EL (cell line): ENCODE results near the gene UBE2C.
"Not testable (repeated sequence)": the region's sequence is repeated elsewhere in the genome, so short reads cannot be mapped to it uniquely, and the experiment has no call there.

Experiments
- DNase-seq: peaks from one replicate; pipeline ENCODE4 v3.0.0-alpha.2; 2016

UBE2C gene

DNA sequence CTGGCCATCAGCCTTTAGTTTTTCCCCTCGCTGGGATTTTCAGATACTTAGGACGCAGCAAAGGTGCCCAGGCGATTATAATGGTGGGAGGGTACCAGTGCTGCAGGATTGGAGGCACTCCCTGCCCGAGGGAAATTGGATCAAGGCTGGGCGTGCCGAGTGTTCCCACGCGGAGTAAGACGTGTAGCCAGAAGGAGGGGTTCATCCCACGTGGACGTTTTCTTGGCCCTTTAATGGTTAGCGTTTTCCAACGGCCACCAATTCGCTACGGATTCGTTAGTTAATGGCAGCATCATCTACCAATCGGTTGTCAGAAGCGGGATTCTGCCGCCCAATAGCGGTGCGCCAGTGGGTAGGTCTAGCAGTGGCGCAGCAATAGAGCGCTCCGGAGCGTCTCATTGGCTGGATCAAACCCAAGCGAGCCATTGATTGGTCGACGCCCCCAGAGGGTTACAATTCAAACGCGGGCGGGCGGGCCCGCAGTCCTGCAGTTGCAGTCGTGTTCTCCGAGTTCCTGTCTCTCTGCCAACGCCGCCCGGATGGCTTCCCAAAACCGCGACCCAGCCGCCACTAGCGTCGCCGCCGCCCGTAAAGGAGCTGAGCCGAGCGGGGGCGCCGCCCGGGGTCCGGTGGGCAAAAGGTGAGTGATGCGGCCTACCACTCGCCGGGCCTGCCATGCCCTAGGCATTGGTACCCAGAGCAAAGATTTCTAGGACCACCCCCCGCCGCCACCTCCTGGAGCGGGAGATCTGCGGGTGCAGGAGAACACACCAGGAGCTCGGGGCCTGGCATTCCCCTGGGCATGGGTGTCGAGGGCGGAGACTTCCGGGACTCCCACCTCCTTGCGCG is at the start of gene UBE2C:
UBE2C (plus strand) TSS at position 488 of the 849 bp plus-strand sequence; CDS start at position 540, 52 bp downstream.
- DNase-seq, result peak; percentile 99

DNA sequence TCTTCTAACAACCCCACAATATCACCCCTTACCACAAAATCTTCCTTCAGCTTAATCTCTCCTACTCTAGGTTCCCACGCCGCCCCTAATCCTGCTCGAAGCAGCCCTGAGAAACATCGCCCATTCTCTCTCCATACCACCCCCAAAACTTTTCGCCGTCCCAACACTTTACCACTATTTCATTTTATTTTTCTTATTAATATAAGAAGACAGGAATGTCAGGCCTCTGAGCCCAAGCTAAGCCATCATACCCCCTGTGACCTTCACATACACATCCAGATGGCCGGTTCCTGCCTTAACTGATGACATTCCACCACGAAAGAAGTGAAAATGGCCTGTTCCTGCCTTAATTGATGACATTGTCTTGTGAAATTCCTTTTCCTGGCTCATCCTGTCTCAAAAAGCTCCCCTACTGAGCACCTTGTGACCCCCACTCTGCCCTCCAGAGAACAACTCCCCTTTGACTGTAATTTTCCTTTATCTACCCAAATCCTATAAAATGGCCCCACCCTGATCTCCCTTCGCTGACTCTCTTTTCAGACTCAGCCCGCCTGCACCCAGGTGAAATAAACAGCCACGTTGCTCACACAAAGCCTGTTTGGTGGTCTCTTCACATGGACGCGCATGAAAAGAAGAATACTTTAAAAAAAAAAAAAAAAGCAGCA is 47.7 kb upstream of the UBE2C start:
- DNase-seq, result not testable (repeated sequence)

DNA sequence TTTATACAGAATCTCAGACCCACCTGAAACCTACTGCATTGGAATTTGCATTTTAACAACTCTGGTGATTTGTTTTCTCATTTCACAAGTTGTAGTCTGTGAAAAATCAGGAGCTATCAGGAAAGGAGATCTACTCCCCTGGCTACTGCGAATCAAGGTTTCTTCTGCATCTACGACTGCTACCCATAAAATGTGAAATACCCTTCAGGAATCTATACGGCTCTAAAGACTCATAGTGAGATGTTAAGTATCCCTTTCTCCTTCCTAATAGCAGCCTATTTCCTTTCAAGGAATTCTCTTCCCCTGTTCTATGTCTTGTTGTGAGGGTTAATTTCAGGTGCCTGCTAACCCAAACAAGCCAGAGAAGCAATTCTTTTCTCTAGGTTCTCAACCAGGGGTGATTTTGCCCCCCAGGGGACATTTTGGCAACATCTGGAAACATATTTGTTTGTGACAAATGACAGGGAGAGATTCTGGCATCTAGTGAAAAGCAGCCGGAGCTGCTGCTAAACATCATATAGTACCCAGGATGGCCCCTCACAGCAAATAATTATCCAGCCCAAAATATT is 47.1 kb upstream of the UBE2C start:
- DNase-seq, result no peak

DNA sequence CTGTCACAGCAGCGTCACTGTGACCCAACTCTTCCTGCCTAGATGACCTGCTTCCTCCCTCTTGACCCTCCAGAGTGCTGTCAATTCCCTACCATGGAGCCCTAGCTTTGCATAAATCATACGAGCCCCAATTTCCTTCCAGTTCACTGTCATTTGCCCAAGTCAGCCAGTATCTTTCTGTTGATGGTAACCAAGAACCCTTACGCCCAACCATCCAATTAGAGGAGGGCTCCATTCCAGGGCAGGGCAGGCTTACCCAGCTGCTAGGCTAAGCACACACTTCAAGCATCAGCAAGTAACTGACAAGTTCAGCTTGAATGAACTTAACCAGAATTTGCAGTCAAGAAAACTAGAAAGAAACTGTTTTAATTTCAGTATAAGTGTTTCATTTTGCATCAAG is 46.5 kb upstream of the UBE2C start:
- DNase-seq, result no peak

DNA sequence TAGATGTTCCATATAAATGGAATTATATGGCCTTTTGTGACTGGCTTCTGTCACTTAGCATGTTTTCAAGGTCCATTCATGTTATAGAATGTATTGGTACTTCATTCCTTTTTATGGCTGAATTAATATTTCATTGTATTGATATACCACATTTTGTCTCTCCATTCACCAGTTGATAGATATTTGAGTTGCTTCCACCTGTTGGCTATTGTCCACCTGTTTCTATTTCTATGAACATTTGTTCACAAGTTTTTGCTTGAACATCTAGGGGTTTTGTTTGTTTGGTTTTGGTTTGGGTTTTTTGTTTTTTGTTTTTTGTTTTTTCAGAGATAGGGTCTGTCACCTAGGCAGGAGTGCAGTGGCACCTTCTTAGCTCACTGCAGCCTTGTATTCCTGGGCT is 44.0 kb upstream of the UBE2C start:
- DNase-seq, result no peak

DNA sequence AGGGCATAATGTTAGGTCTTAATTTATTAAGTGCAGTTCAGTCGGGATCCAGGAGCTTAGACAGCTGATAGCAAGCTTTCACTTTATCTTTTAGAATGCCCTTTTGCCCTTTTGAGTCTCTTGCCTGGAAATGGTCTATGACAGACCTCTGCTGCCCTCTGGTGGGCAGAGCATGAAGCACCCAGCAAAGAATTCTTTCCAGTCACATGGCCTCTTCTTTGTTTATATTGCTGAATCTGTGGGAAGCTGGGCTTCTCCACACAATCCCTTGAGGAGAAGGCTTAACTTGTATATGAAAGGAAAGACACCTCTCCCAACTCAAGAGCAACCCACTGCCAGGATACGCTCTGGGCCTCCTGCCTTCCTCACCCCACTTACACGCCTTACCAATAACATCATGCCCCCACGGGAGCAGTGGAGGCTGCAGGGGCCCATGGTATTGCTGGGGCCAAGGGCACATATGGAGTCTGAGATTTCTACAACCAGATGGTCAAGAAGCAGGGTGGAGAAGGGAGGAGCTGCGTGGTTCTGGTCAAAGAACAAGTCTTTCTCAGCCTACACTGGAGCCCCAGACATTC is 41.2 kb upstream of the UBE2C start:
- DNase-seq, result peak; percentile 76

DNA sequence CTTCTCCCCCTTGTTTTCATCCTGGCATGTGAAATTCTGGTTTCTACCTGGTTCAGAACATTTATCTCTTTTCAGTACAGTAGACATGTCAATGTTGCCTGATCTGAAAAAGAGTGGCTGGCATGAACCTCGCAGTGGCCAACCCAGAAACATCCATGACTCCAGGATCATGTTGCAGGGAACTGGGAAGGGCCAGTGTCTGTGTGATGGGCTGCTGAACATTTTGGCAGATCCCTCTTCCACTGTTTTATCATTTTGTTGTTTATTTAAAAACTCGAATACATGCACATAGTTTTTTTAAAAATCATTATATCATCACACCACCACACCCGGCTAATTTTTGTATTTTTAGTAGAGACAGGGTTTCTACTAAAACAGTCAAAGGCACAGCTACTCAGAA is 39.8 kb upstream of the UBE2C start:
- no peak for DNase-seq

DNA sequence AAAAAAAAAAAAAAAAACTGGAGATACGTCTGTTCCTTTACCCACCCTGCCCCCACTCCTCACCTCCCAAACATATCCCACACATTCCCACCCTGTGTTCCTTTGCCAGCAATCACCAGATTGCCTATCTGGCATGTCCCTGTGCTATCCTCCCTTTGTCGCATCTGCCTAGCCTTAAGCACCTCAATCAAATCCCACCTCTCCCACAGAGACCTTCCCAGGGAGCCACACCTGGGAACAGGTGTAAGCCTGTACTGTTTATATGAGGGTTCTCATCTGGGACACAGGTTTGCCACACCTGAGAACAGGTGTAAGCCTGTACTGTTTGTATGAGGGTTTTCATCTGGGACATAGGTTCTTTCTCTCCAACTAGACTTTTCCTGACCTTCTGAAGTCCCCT is 37.5 kb upstream of the UBE2C start:
- no peak for DNase-seq

DNA sequence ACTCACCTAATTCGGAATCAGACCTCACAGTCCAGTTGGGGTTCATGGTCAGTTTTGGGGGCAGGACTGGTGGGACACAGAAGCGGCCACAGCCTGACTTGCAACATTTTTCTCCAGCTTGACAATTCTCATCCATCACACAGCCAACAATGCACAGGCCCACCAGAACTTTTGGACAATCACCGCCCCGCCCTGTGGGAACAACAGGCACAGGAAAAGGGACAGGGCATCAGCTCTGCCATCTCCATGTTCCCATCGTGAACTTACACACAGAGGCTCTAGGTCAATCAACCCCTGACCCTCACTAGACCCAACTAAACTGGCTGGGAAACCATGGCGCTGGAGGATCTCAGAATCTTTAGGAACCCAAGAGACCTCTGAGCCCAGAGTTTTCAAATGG is 37.0 kb upstream of the UBE2C start:
- DNase-seq, result no peak

DNA sequence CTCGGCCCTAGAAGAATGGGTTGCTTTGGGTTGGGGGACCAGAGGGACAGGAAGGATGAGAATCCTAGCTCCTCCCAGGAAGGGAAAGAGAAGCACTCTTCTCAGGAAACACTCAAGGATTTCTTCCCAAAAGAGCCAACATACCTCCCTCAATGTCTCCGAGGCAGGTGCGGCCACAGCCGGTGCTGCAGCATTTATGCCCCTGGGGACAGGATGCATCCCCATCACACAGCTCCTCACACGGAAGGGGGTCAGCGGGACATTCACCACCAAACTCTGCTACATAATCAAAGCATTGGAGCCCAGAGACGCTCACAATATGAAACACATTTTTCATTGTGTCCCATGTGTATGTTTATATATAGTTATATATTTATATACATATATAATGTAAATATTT is 35.5 kb upstream of the UBE2C start:
- DNase-seq, result no peak

DNA sequence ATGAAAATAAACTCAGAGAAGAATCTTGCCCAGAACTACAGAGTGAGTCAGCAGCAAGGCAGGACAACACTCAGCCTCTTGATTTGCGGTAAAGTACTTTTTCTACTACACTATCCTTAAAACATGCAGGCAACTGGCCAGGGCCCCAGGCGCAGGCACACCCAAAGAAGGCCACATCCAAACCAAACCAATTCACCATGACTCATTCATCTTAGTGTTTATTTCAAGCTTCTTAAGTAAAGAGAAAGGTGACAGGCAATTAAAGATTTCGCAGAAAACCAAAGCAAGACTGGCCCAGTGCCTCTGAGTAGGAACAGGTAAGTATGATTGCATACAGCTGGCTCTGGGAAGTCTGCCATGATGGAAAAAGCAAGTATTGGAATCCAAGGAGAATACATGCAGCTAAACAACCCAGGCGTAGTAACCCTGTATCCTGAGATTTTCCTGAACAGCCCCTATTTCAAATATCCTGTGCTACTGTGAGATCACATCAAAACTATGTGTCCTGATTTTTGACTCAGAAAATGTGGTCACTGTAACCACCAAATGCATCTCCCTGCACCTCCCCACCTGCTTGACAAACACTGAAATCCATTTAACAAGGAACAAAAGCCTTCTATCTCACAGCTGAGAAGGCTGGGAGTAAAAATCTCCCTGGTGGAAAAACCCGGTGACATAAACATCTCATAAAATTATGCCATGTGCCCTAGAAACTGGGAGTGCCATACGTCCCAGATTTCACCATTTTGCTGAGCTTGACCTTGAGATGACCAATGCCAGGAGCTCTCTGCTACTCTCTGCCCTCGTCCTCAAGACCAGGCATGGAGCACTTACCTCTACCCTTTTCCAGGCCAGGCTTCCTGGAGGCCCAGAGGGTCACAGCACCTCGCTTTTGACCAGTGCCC is 33.2 kb upstream of the UBE2C start:
- peak; percentile 100 for DNase-seq

DNA sequence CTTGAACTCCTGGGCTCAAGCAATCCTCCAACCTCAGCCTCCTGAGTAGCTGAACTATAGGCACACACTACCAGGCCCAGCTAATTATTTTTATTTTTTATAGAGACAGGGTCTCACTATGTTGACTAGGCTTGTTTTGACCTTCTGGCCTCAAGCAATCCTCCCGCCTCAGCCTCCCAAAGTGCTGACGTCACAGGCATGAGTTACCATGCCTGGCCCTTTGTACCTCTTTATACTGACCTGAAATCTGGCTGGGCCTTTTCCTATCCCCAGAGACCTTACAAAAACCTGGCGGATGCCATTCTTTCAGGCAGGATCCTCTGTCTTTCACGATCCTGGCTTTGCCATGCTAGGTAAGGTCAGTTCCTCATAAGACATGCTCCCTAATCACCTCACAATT is 32.3 kb upstream of the UBE2C start:
- DNase-seq, result peak; percentile 6

DNA sequence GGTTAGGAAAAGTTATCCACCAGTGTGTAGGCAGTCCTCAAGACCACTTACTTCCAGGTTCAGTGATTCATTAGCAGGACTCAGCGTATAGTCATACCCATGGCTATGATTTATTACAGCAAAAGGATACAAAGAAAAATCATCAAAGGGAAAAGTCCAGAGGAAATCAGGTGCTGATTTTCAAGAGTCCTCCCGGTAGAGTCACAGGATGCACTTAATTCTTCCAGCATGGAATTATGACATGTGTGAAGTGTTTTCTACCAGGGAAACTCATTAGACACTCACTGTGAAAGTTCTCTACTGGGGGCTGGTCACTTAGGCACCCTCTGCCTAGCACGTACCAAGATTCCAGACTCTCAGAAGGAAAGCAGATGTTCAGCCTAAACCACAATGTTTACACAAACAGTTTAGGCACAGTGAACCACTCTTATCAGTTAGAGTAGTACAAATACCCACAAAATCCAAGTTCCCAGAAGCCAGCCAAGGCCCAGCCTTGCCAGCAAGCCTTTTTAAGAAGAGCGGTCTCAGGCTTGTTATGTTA is 31.0 kb upstream of the UBE2C start:
- DNase-seq, result peak; percentile 92

DNA sequence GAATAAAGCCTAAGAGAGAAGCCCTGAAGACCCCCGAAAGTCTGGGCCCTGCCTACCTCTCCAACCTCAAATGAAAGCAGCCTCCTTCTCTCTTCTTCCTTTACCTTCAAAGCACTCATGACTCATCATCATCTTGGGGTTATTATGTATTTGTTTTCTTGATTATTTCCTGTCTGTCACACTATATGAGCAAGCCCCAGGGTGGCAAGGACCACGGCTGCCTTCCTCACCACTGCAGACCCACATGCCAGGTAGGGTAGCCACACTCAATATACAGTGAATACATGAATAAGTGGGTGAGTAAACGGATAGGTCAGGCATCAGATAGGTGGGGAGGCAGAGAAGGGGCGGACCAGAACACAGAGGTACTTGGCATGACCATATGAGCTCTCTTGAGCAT is 29.6 kb upstream of the UBE2C start:
- peak; percentile 21 for DNase-seq

DNA sequence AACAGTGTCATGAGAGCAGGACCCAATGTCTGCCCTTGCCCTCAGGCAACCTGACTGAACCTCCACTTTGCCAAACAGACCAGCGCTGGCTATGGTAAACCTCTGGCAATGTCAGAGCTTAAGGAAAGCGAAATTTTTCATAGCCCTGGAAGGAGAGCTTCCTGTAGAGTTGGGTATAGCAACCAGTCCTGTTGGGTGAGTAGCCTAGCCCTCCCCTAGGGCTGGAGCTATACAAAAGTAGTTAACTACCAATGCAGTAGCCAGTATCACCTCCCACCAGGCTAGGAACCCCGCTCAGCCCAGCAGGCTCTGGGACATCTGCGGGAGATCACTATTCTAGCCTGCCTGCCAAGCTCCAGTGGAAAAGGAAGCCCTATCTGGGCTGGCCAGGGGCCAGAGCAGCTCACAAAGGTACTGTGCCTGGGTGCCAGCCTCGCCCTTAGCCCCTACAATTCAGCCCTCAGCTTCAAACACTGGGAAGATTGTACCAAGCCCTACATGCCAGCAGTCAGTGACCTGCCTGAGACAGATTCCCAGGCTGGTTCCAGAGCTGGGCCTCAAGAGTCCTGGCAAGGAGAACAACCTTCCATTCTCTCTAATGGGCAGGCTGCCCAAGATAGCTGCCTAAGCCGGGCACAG is 28.7 kb upstream of the UBE2C start:
- DNase-seq, result no peak

DNA sequence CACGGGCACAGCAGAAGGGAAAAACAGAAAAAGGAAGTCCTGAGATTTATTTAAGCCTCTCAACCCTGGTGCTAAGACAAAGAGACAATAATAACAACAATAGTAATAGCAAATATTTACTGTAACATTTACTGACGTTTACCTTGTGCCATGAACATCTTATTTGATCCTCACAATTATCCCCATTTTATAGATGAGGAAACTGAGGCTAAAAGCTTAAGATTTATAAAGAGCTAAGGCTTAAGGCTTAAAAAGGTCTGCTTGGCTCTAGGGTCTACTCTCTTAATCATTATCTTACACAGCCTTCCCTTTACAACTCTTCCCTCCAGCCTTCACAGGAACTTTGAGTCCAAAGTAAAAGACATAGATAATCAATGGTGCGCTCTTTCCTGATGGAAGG is 24.1 kb upstream of the UBE2C start:
- DNase-seq, result no peak

DNA sequence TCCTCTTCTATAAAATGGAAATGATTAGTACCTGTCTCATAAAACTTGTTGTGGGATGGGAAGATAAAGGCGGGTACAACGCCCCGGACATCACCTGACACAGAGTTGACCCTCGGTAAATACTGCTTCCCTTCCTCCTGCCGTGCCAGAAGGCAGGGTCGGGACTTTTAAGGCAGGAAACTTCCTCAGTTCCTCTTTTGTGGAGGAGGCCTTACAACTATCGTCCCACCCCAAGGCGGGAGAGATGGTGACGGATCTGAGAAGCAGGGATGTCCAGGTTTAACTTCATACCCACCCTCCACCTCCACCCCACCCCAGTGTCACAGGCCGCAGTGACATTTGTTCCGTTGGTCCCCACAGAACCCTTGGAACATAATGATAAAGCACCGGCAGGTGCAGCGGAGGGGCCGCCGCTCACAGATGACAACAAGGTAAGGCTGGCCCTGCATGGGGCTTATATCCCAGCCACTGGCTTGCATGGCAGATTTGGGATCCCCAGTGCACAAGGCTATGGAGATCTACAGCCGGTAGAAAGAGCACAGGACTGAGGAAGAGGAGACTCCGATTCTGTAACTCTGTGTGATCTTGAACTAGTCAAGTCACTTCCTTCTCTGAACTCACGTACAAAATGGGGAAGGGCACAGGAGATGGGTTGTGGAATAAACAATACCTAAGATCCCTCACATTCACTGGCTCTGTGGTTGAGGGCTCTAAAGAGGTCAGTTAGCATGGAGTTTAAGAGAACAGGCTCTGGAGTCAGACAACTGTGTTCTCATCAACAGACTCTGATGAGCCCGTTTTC is 19.9 kb upstream of the UBE2C start:
- DNase-seq, result no peak

DNA sequence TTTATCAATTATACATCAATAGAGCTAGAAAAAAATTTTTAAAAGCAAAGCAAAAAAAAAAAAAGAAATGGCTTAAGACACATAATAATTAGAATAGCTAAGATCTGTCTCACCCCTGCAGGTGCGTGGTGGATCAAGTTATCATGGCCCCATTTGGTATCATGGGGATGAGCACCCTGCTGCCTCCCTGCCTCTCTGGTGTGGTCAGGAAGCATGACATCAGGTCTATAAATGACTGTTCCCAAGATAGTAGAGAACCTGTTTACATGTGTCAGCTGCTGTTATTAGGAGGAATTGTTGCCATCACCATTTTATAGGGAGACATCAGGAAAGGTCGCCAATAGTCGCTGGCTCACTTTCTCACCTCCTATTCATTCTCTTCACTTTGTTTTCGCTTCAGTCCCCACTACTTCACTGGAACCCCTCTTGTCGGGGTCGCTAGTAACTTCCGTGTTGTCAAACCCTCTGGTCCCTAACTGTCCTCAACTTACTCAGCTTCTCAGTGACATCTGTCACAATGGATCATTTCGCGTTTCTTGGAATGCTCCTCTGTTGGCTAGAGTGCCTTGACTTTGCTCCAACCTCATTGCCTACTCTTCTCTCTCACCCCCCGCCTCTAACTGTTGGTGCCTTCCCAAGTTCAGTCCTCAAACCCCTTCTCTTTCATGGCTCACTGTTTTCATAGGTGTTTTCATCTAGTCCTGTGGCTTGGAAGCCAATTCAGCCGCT is 15.9 kb upstream of the UBE2C start:
- DNase-seq, result no peak

DNA sequence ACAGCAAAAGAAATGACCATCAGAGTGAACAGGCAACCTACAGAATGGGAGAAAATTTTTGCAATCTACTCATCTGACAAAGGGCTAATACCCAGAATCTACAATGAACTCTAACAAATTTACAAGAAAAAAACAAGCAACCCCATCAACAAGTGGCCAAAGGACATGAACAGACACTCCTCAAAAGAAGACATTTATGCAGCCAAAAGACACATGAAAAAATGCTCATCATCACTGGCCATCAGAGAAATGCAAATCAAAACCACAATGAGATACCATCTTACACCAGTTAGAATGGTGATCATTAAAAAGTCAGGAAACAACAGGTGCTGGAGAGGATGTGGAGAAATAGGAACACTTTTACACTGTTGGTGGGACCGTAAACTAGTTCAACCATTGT is 14.9 kb upstream of the UBE2C start:
- not testable (repeated sequence) for DNase-seq

DNA sequence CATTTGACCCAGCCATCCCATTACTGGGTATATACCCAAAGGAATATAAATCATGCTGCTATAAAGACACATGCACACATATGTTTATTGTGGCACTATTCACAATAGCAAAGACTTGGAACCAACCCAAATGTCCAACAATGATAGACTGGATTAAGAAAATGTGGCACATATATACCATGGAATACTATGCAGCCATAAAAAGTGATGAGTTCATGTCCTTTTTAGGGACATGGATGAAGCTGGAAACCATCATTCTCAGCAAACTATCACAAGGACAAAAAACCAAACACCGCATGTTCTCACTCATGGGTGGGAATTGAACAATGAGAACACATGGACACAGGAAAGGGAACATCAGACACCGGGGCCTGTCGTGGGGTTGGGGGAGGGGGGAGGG is 14.5 kb upstream of the UBE2C start:
- DNase-seq, result not testable (repeated sequence)
